ENCODE data around the gene PDX1. TPM values are rescaled to one million over a fixed set of nuclear protein-coding genes. Genes with fewer than 3 reads are reported as not detected.

The PDX1 gene
- total RNA-seq, 1 experiment from 2014 or later = not detected

GRCh38 chr13:27960362-27961226, 40.8 kb downstream of the PDX1 start:
- peak; percentile 53 for TF ChIP-seq EZH2 (IDR thresholded peaks at IDR 0.05; ENCODE audit: borderline replicate concordance, low read depth, low read length, poor library complexity, severe bottlenecking)
- TF ChIP-seq, protein P1, sequence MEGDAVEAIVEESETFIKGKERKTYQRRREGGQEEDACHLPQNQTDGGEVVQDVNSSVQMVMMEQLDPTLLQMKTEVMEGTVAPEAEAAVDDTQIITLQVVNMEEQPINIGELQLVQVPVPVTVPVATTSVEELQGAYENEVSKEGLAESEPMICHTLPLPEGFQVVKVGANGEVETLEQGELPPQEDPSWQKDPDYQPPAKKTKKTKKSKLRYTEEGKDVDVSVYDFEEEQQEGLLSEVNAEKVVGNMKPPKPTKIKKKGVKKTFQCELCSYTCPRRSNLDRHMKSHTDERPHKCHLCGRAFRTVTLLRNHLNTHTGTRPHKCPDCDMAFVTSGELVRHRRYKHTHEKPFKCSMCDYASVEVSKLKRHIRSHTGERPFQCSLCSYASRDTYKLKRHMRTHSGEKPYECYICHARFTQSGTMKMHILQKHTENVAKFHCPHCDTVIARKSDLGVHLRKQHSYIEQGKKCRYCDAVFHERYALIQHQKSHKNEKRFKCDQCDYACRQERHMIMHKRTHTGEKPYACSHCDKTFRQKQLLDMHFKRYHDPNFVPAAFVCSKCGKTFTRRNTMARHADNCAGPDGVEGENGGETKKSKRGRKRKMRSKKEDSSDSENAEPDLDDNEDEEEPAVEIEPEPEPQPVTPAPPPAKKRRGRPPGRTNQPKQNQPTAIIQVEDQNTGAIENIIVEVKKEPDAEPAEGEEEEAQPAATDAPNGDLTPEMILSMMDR (conservative IDR thresholded peaks at IDR 0.05; ENCODE audit: low read depth, low read length) = peak; percentile 71
- no peak overlapping the region for H3K27ac ChIP-seq (ENCODE audit: low read depth, low read length, poor library complexity, severe bottlenecking)
- H3K27me3 ChIP-seq (replicated peaks; ENCODE audit: insufficient read depth, low read depth, low read length, poor library complexity) = peaks cover 91% of the 10 kb centered on the region
- peaks cover 11% of the 10 kb centered on the region for H3K4me1 ChIP-seq (ENCODE audit: insufficient read depth, low read length, poor library complexity, severe bottlenecking)
- no peaks in the 10 kb centered on the region for H3K9me3 ChIP-seq (ENCODE audit: low read depth, low read length, poor library complexity, severe bottlenecking)
- no peaks in the 10 kb centered on the region for H3K36me3 ChIP-seq (ENCODE audit: insufficient read depth, low read length, poor library complexity, severe bottlenecking)
- H3K4me3 ChIP-seq (ENCODE audit: low read depth, low read length, poor library complexity, severe bottlenecking) = peak overlapping the region; percentile 38
- intact Hi-C loops (cut with micrococcal nuclease; ENCODE audit: unreplicated experiment) = no loop called here
- BruUV-seq (replicated peaks) = no TSS peak
- ChIA-PET CTCF (no interaction called here), POLR2A (ENCODE audit: low non-redundant PET) (no interaction called here)
- DNase-seq (ENCODE audit: low spot score) = peak; percentile 37

DNA sequence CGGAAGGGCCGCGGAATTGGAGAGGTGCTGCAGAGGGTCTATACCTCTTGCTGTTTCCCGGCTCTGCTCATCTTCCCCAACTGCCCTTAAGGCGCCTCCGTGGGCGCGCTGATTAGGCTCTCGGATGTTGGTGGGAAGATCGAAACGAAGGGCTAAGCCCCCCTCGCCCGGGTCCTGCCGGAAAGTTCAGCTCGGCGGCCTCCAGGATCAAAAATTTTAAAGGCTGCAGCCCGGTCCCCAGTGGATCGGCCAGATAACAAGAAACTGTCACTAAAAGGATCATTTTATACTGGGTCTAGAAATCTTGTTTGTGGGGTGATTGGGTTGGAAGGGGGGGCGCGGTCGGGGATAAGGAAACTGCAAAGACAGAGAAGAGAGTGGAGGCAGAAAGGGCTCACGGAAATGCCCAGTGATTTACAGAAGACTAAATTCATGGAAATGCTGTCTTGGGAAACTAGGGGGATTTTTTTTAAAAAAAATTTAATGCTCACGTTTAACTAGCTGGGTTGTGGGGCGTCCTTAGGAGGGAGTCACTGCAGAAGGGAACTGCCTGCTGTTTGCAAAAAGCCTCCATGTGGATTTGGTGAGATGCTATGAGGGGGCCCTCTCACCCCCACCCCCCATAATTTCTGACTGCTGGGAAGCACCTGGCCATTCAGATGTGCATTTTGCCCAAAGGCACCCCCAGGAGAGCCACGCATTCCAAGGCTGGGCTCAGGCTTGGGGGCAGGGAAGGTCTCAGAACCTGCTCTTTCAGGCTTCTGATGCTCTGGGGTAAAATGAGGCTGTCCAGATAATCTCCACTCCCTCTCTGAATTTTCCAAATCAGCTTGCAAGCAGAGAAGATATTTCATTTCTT, 41.7 kb downstream of the PDX1 start:
- no peak overlapping the region for H3K27ac ChIP-seq (ENCODE audit: low read depth, low read length, poor library complexity, severe bottlenecking)
- CTCF ChIA-PET = interaction anchor here (0.6 kb wide), 2 partner anchors 18 to 623 kb away, joined by 3 to 8 read pairs; no protein-coding TSS in a partner anchor
- H3K27me3 ChIP-seq (replicated peaks; ENCODE audit: insufficient read depth, low read depth, low read length, poor library complexity) = peaks cover 92% of the 10 kb centered on the region
- peaks cover 11% of the 10 kb centered on the region for H3K4me1 ChIP-seq (ENCODE audit: insufficient read depth, low read length, poor library complexity, severe bottlenecking)
- H3K36me3 ChIP-seq (ENCODE audit: insufficient read depth, low read length, poor library complexity, severe bottlenecking) = no peaks in the 10 kb centered on the region
- DNase-seq (ENCODE audit: low spot score) = no peak
- H3K9me3 ChIP-seq (ENCODE audit: low read depth, low read length, poor library complexity, severe bottlenecking) = no peaks in the 10 kb centered on the region
- peak overlapping the region; percentile 38 for H3K4me3 ChIP-seq (ENCODE audit: low read depth, low read length, poor library complexity, severe bottlenecking)
- no TSS peak for BruUV-seq (replicated peaks)
- TF ChIP-seq, protein P1 (conservative IDR thresholded peaks at IDR 0.05; ENCODE audit: low read depth, low read length) = no peak
- TF ChIP-seq EZH2 (IDR thresholded peaks at IDR 0.05; ENCODE audit: borderline replicate concordance, low read depth, low read length, poor library complexity, severe bottlenecking) = peak; percentile 12
- intact Hi-C loops (cut with micrococcal nuclease; ENCODE audit: unreplicated experiment) = no loop called here
- POLR2A ChIA-PET (ENCODE audit: low non-redundant PET) = no interaction called here

GRCh38 chr13:27962128-27962841, 42.5 kb downstream of the PDX1 start:
- Histone ChIP-seq H3K36me3 (ENCODE audit: insufficient read depth, low read length, poor library complexity, severe bottlenecking) (no peaks in the 10 kb centered on the region), H3K9me3 (ENCODE audit: low read depth, low read length, poor library complexity, severe bottlenecking) (no peaks in the 10 kb centered on the region), H3K27ac (ENCODE audit: low read depth, low read length, poor library complexity, severe bottlenecking) (no peak overlapping the region), H3K4me3 (ENCODE audit: low read depth, low read length, poor library complexity, severe bottlenecking) (no peak overlapping the region), H3K27me3 (replicated peaks; ENCODE audit: insufficient read depth, low read depth, low read length, poor library complexity) (peaks cover 92% of the 10 kb centered on the region), H3K4me1 (ENCODE audit: insufficient read depth, low read length, poor library complexity, severe bottlenecking) (peaks cover 11% of the 10 kb centered on the region)
- intact Hi-C loops (cut with micrococcal nuclease; ENCODE audit: unreplicated experiment) = no loop called here
- ChIA-PET CTCF (interaction anchor here (0.6 kb wide), 2 partner anchors 19 to 623 kb away, joined by 3 to 8 read pairs; no protein-coding TSS in a partner anchor), POLR2A (ENCODE audit: low non-redundant PET) (no interaction called here)
- no TSS peak for BruUV-seq (replicated peaks)
- no peak for TF ChIP-seq EZH2 (IDR thresholded peaks at IDR 0.05; ENCODE audit: borderline replicate concordance, low read depth, low read length, poor library complexity, severe bottlenecking)
- TF ChIP-seq, protein P1 (conservative IDR thresholded peaks at IDR 0.05; ENCODE audit: low read depth, low read length) = no peak
- DNase-seq (ENCODE audit: low spot score) = no peak

Measured in A673 (cell line).